CD4-positive, alpha-beta T cell (primary cell): Measurements from ENCODE around the gene ATG2B. TPM values are rescaled to one million over a fixed set of nuclear protein-coding genes. Genes with fewer than 3 reads are reported as not detected.

Source experiments
- ATAC-seq: fragments of 200-7000 bp; cut with Tn5 transposase; one replicate; pipeline ENCODE4 v1.10.0; 2022; ENCODE audit warnings: mild to moderate bottlenecking; ENCODE audit not compliant: poor library complexity
- CTCF ChIA-PET: fragments of 350-600 bp; sonication (Branson Sonifier 250); formaldehyde crosslinking; loops from one replicate; lab custom pipeline; 2021; ENCODE audit warnings: antibody characterized with exemption, inconsistent platforms; lab: Charles Lee
- POLR2A ChIA-PET: fragments of 350-600 bp; sonication (Branson Sonifier 250); formaldehyde crosslinking; loops from one replicate; lab custom pipeline; 2021; ENCODE audit warnings: antibody characterized with exemption, inconsistent platforms; lab: Charles Lee
- DNase-seq, 14 experiments: peaks; one replicate each; pipeline ENCODE4 v3.0.0-alpha.2; 2013 to 2020; ENCODE audit warnings: mixed read lengths in 2 of 14
- H3K27ac ChIP-seq, 2 donors: one replicate each; pipeline versions ENCODE4 v1.5.1 to v1.7.0; 2013; ENCODE audit warnings: low read length in 2 of 2, low read depth in 1 of 2, mild to moderate bottlenecking in 1 of 2
- H3K27me3 ChIP-seq, 2 experiments: 1 replicate in 1 of 2; 2 replicates in 1 of 2; pipeline versions ENCODE4 v1.6.1 to v1.7.0; 2013; ENCODE audit warnings: low read length in 2 of 2, control low read depth in 1 of 2, mild to moderate bottlenecking in 1 of 2, moderate library complexity in 1 of 2; ENCODE audit not compliant: insufficient read depth in 2 of 2, control insufficient read depth in 1 of 2
- H3K36me3 ChIP-seq: one replicate; pipeline ENCODE4 v1.6.1; 2013; ENCODE audit warnings: low read length, control low read depth; ENCODE audit not compliant: insufficient read depth
- H3K4me1 ChIP-seq: one replicate; pipeline ENCODE4 v1.6.1; 2013; ENCODE audit warnings: low read length, control low read depth; ENCODE audit not compliant: insufficient read depth
- H3K4me3 ChIP-seq: one replicate; pipeline ENCODE4 v1.5.1; 2013; ENCODE audit warnings: mild to moderate bottlenecking, low read length, moderate library complexity
- H3K9me3 ChIP-seq, 2 experiments: 1 replicate in 1 of 2; 2 replicates in 1 of 2; pipeline versions ENCODE4 v1.6.1 to v1.7.0; 2013; ENCODE audit warnings: low read length in 2 of 2, mild to moderate bottlenecking in 2 of 2, control low read depth in 1 of 2, moderate library complexity in 1 of 2; ENCODE audit not compliant: control insufficient read depth in 1 of 2, insufficient read depth in 1 of 2
- H3K27ac Mint-ChIP-seq: one replicate; pipeline ENCODE4 v1.8.0; 2020; ENCODE audit warnings: mixed read lengths
- H3K27me3 Mint-ChIP-seq: one replicate; pipeline ENCODE4 v1.8.0; 2021; ENCODE audit warnings: mixed read lengths
- H3K36me3 Mint-ChIP-seq: one replicate; pipeline ENCODE4 v1.8.0; 2021; ENCODE audit warnings: low read depth, mixed read lengths
- H3K4me1 Mint-ChIP-seq: one replicate; pipeline ENCODE4 v1.8.0; 2021; ENCODE audit warnings: low read depth, mixed read lengths
- H3K4me3 Mint-ChIP-seq: one replicate; pipeline ENCODE4 v1.8.0; 2020; ENCODE audit warnings: mild to moderate bottlenecking, mixed read lengths
- H3K9me3 Mint-ChIP-seq: one replicate; pipeline ENCODE4 v1.8.0; 2020; ENCODE audit warnings: mixed read lengths
- CTCF ChIP-seq: fragments of 200-600 bp; IDR thresholded peaks from one replicate; pipeline ENCODE4 v1.8.0; 2022; ENCODE audit warnings: antibody characterized with exemption, mild to moderate bottlenecking
- intact Hi-C, 2 experiments: fragments of 100-400 bp; cut with DNase I in 1 of 2; cut with micrococcal nuclease in 1 of 2; formaldehyde crosslinking; loops; one replicate each; pipeline versions ENCODE4 v1.15.1 to v1.9.0; 2023 to 2025; cut with DNase I, micrococcal nuclease
- total RNA-seq, 174 experiments: library from RNA in 2 of 174; stranded (reverse) in 2 of 174; gene quantifications; one replicate each; pipeline ENCODE4 v1.2.3 and lab custom pipeline; 2021 to 2026

Gene ATG2B
- total RNA-seq, 2 experiments from 2014 or later = 20.1 to 20.2 TPM

DNA sequence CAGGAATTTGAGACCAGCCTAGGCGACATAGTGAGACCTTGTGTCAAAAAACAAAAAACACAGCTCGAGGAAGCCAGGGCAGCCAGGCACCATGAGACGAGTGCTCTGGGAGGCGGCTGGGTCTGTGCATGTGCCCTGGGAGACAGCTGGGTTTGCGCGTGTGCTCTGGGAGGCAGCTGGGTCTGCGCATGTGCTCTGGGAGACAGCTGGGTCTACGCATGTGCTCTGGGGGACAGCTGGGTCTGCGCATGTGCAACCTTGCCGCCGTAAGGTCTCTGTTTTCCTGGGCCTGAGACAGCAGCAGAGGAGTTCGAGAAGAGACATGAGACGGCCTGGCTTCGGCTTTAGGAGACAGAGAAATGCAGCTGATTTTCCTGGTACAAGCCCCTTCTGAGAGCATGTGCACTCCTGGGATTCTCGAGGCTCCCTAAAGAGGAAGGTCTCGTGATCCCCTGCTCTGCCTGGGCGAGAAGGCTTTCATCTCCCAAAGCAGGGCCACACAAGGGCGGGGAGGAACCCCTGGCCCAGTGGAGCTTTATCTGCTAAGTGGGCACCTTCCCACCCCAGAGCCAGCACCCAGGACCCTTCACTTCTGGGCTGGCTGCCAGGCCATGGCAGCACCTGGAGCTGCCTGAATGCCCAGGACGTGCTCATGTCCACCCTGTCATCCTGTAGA is 110.7 kb downstream of the ATG2B start:
- POLR2A ChIA-PET = no interaction called here
- Mint-ChIP-seq H3K4me1 (no peaks in the 10 kb centered on the region), H3K27ac (no peak overlapping the region), H3K9me3 (no peaks in the 10 kb centered on the region), H3K27me3 (peaks cover 52% of the 10 kb centered on the region), H3K36me3 (no peaks in the 10 kb centered on the region), H3K4me3 (no peak overlapping the region)
- DNase-seq = no peak
- no peak for ATAC-seq
- CTCF ChIA-PET = no interaction called here
- TF ChIP-seq CTCF = no peak
- intact Hi-C loops = no loop called here
- Histone ChIP-seq H3K27me3 (peaks cover 3 to 12% of the 10 kb centered on the region in 2 experiments), H3K4me1 (no peaks in the 10 kb centered on the region), H3K27ac (no peak overlapping the region), H3K9me3 (no peaks in the 10 kb centered on the region), H3K4me3 (no peak overlapping the region), H3K36me3 (no peaks in the 10 kb centered on the region)

- Mint-ChIP-seq H3K36me3 (no peaks in the 10 kb centered on the region), H3K9me3 (no peaks in the 10 kb centered on the region), H3K4me3 (no peak overlapping the region), H3K4me1 (no peaks in the 10 kb centered on the region), H3K27ac (no peak overlapping the region), H3K27me3 (peaks cover 52% of the 10 kb centered on the region)
- H3K4me1 ChIP-seq = no peaks in the 10 kb centered on the region
- no peaks in the 10 kb centered on the region for H3K36me3 ChIP-seq
- ChIA-PET POLR2A (no interaction called here), CTCF (no interaction called here)
- no peak for TF ChIP-seq CTCF
- no peaks in the 10 kb centered on the region for H3K9me3 ChIP-seq
- ATAC-seq = no peak
- no peak overlapping the region for H3K27ac ChIP-seq
- peaks cover 3 to 12% of the 10 kb centered on the region in 2 experiments for H3K27me3 ChIP-seq
- intact Hi-C loops = no loop called here
- DNase-seq = no peak
- H3K4me3 ChIP-seq = no peak overlapping the region
Measured at GRCh38 chr14:96251656-96252155, 111.4 kb downstream of the ATG2B start.

DNA sequence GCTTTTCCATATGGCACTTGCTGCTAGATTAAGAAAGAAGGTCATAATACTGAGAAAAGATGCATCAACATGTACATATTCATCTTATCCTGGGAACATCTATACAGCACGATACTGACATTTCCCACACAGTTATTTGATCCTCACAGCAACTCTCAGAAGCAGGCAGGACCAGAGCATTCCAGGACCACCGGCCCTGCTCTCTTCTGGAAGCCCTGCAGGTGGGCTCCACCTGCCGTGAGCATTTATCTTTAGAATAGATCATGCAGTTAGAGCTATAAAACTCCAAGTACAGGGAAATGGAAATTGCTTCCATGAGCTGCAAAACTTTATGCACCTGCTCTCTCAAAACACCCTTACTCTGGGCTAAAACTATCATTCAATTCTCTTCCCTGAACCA is 112.7 kb downstream of the ATG2B start:
- Histone ChIP-seq H3K4me3 (no peak overlapping the region), H3K27ac (no peak overlapping the region), H3K4me1 (no peaks in the 10 kb centered on the region), H3K36me3 (no peaks in the 10 kb centered on the region), H3K27me3 (peaks cover 3 to 12% of the 10 kb centered on the region in 2 experiments), H3K9me3 (no peaks in the 10 kb centered on the region)
- no peak for TF ChIP-seq CTCF
- Mint-ChIP-seq H3K27ac (no peak overlapping the region), H3K27me3 (peaks cover 56% of the 10 kb centered on the region), H3K4me3 (no peak overlapping the region), H3K4me1 (no peaks in the 10 kb centered on the region), H3K36me3 (no peaks in the 10 kb centered on the region), H3K9me3 (no peaks in the 10 kb centered on the region)
- ChIA-PET CTCF (no interaction called here), POLR2A (no interaction called here)
- intact Hi-C loops = no loop called here
- DNase-seq = no peak
- no peak for ATAC-seq
